GM23338 (cell line): Measurements from ENCODE around the gene RSPH3. TPM values are rescaled to one million over a fixed set of nuclear protein-coding genes. Genes with fewer than 3 reads are reported as not detected.

ENCODE experiments used
- ATAC-seq: fragments of 200-7000 bp; cut with Tn5 transposase; 3 replicates; pipeline ENCODE4 v1.9.1; 2020
- DNase-seq: peaks from one replicate; pipeline ENCODE4 v3.0.0-alpha.2; 2015; ENCODE audit warnings: low spot score
- H2AFZ ChIP-seq: fragments of 200-600 bp; sonication (generic); 2 replicates; pipeline ENCODE4 v1.8.0; 2016; ENCODE audit warnings: antibody characterized with exemption, mild to moderate bottlenecking, moderate library complexity
- H3F3A ChIP-seq: fragments of 200-600 bp; sonication (generic); replicated peaks from 2 replicates; pipeline ENCODE4 v1.8.0; 2017; ENCODE audit warnings: antibody characterized with exemption, mixed run types, low read depth
- H3K27ac ChIP-seq: fragments of 200-600 bp; sonication (generic); 2 replicates; pipeline ENCODE4 v1.6.1; 2016; ENCODE audit warnings: low read depth
- H3K27me3 ChIP-seq: fragments of 200-600 bp; sonication (generic); 2 replicates; pipeline ENCODE4 v1.8.0; 2016; ENCODE audit warnings: mild to moderate bottlenecking, mixed run types, moderate library complexity; ENCODE audit not compliant: insufficient read depth
- H3K36me3 ChIP-seq: fragments of 200-600 bp; sonication (generic); 2 replicates; pipeline ENCODE4 v1.8.0; 2016; ENCODE audit warnings: mild to moderate bottlenecking; ENCODE audit not compliant: insufficient read depth
- H3K4me1 ChIP-seq: fragments of 200-600 bp; sonication (generic); 2 replicates; pipeline ENCODE4 v1.8.0; 2016; ENCODE audit warnings: mild to moderate bottlenecking, moderate library complexity; ENCODE audit not compliant: insufficient read depth
- H3K4me2 ChIP-seq: fragments of 200-600 bp; sonication (generic); 2 replicates; pipeline ENCODE4 v1.7.1; 2017; ENCODE audit warnings: mixed run types
- H3K4me3 ChIP-seq: fragments of 200-600 bp; sonication (generic); 2 replicates; pipeline ENCODE4 v1.6.1; 2016; ENCODE audit warnings: mixed run types
- H3K79me2 ChIP-seq: fragments of 200-600 bp; sonication (generic); replicated peaks from 2 replicates; pipeline ENCODE4 v1.8.0; 2017; ENCODE audit warnings: mild to moderate bottlenecking; ENCODE audit not compliant: insufficient read depth
- H3K9me2 ChIP-seq: fragments of 200-600 bp; sonication (generic); 2 replicates; pipeline ENCODE4 v1.8.0; 2017; ENCODE audit not compliant: insufficient read depth
- H4K20me1 ChIP-seq: fragments of 200-600 bp; sonication (generic); replicated peaks from 2 replicates; pipeline ENCODE4 v1.8.0; 2017; ENCODE audit warnings: mild to moderate bottlenecking; ENCODE audit not compliant: insufficient read depth
- H3K27ac Mint-ChIP-seq: 2 replicates; pipeline ENCODE4 v1.8.0; 2020; ENCODE audit warnings: inconsistent platforms, mild to moderate bottlenecking, moderate library complexity, mixed read lengths
- H3K27me3 Mint-ChIP-seq: 3 replicates; pipeline ENCODE4 v1.8.0; 2022; ENCODE audit warnings: low read depth, mild to moderate bottlenecking, moderate library complexity, mixed read lengths, inconsistent platforms; ENCODE audit not compliant: insufficient read depth, poor library complexity
- H3K36me3 Mint-ChIP-seq: 3 replicates; pipeline ENCODE4 v1.8.0; 2021; ENCODE audit warnings: low read depth, mild to moderate bottlenecking, inconsistent platforms, moderate library complexity, mixed read lengths
- H3K4me1 Mint-ChIP-seq: 3 replicates; pipeline ENCODE4 v1.8.0; 2020; ENCODE audit warnings: mild to moderate bottlenecking, inconsistent platforms, mixed read lengths
- H3K4me3 Mint-ChIP-seq: 3 replicates; pipeline ENCODE4 v1.8.0; 2021; ENCODE audit warnings: moderate library complexity, mild to moderate bottlenecking, inconsistent platforms, mixed read lengths
- H3K9me3 Mint-ChIP-seq: 3 replicates; pipeline ENCODE4 v1.8.0; 2020; ENCODE audit warnings: moderate library complexity, mild to moderate bottlenecking, inconsistent platforms, mixed read lengths
- CREB1 ChIP-seq: fragments of 250-450 bp; sonication (Bioruptor Pico); IDR thresholded peaks from 2 replicates; pipeline ENCODE4 v1.5.0; 2020; ENCODE audit warnings: low read depth, mild to moderate bottlenecking, moderate library complexity
- EZH2phosphoT487 ChIP-seq: fragments of 200-600 bp; sonication (generic); IDR thresholded peaks from one replicate; pipeline ENCODE4 v1.8.1; 2018; ENCODE audit warnings: antibody characterized with exemption; ENCODE audit not compliant: unreplicated experiment
- JUNB ChIP-seq: IDR thresholded peaks from one replicate; pipeline ENCODE4 v1.6.1; 2016; ENCODE audit warnings: antibody characterized with exemption; ENCODE audit not compliant: unreplicated experiment
- NANOG ChIP-seq: IDR thresholded peaks from 2 replicates; pipeline ENCODE4 v1.6.1; 2016; ENCODE audit warnings: antibody characterized with exemption, borderline replicate concordance
- POLR2AphosphoS5 ChIP-seq: IDR thresholded peaks from 2 replicates; pipeline ENCODE4 v1.6.1; 2016; ENCODE audit warnings: antibody characterized with exemption, low read depth
- STAT1 ChIP-seq: IDR thresholded peaks from one replicate; pipeline ENCODE4 v1.6.1; 2016; ENCODE audit warnings: antibody characterized with exemption; ENCODE audit not compliant: unreplicated experiment
- ZNF114 ChIP-seq: fragments of 250-450 bp; sonication (Bioruptor Pico); IDR thresholded peaks from 2 replicates; pipeline ENCODE4 v1.5.0; 2020; ENCODE audit warnings: mild to moderate bottlenecking, moderate library complexity
- ZNF331 ChIP-seq: fragments of 250-450 bp; sonication (Bioruptor Pico); IDR thresholded peaks from 2 replicates; pipeline ENCODE4 v1.5.0; 2020; ENCODE audit warnings: low read depth, mild to moderate bottlenecking, moderate library complexity
- polyA plus RNA-seq: library from polyadenylated mRNA; unstranded; fragments of >200 nt; fragmentation: Nextera tagmentation; extraction: Ambion mirVana; gene quantifications from 2 replicates; pipeline ENCODE4 v1.2.1, GENCODE V29; 2016
- total RNA-seq: library from RNA; depleted of rRNA; stranded (reverse); fragments of >200 nt; shearing (Covaris generic); gene quantifications from 2 replicates; pipeline ENCODE4 v1.2.3, GENCODE V29; 2014
- TF ChIP-seq, protein P1 (sequence below): IDR thresholded peaks from 2 replicates; pipeline ENCODE4 v1.6.1; 2016; ENCODE audit warnings: antibody characterized with exemption
- TF ChIP-seq, protein P2 (sequence below), 2 experiments: fragments of 200-600 bp in 1 of 2; sonication (generic) in 1 of 2; conservative IDR thresholded peaks; 2 replicates each; pipeline versions ENCODE4 v1.5.1 to v1.6.1; 2016 to 2017; ENCODE audit warnings: antibody characterized with exemption in 2 of 2, low read depth in 2 of 2, mild to moderate bottlenecking in 2 of 2, moderate library complexity in 1 of 2

The RSPH3 gene
- total and polyA plus RNA-seq, 2 experiments from 2014 or later: 1.7 to 3.9 TPM

DNA sequence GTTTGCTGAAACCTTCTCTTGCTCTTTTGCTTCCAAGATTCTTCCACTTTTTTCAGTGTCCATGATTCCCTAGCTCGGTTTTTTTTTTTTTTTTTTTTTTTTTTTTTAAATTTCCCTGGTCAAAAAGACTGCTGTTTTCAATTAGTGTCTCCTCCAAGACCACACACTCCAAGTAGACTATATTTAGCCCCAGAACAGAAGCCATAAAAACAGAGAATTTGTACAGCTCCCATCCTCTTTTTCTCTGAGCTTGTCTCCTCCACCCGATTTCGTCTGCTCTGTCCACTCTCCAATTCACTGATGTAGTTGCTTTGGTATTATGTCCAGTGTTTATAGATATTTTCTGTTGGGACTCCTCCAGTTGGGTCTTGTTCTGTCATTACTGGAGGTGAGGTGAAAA is 37.6 kb downstream of the RSPH3 start (continued):
- TF ChIP-seq ZNF114 (CRISPR knock-in tag) (no peak), CREB1 (CRISPR knock-in tag) (no peak)

DNA sequence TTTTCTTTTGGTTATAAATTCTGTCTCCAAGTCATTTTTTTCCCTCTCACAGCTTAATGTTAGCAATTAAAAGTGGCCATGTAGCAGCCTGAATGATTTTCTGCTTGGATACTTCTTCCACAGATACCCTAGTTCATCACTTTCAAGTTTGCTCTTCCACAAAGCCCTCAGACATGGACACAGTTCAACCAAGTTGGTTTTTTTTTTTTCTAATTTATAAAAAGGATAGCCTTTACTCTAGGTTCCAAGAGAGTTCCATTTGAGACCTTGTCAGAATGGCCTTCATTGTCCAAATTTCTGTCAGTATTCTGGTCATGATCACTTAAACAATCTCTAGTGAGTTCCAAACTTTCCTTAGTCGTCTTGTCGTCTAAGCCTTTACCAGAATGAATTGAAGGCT is 40.0 kb downstream of the RSPH3 start:
- ATAC-seq (no peak), DNase-seq (no peak)
- no peaks in the 10 kb centered on the region for H3K4me1 ChIP-seq
- no peak overlapping the region for H3K4me2 ChIP-seq
- no peak overlapping the region; the same call in 1 of the 2 replicates for H2AFZ ChIP-seq
- H3K4me1 Mint-ChIP-seq: no peaks in the 10 kb centered on the region; the same call in 2 of the 3 replicates
- no peaks in the 10 kb centered on the region; the same call in 1 of the 2 replicates for H3K9me2 ChIP-seq
- TF ChIP-seq STAT1: no peak
- TF ChIP-seq JUNB: no peak
- no peak for TF ChIP-seq NANOG
- no peak for TF ChIP-seq EZH2phosphoT487
- no peak for TF ChIP-seq ZNF331 (CRISPR knock-in tag)
- no peak for TF ChIP-seq CREB1 (CRISPR knock-in tag)
- TF ChIP-seq, protein P1, sequence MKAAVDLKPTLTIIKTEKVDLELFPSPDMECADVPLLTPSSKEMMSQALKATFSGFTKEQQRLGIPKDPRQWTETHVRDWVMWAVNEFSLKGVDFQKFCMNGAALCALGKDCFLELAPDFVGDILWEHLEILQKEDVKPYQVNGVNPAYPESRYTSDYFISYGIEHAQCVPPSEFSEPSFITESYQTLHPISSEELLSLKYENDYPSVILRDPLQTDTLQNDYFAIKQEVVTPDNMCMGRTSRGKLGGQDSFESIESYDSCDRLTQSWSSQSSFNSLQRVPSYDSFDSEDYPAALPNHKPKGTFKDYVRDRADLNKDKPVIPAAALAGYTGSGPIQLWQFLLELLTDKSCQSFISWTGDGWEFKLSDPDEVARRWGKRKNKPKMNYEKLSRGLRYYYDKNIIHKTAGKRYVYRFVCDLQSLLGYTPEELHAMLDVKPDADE: no peak
- no peak for TF ChIP-seq POLR2AphosphoS5
- H3K27ac Mint-ChIP-seq: no peak overlapping the region
- no peaks in the 10 kb centered on the region for H3K27me3 ChIP-seq
- H3K36me3 ChIP-seq: no peaks in the 10 kb centered on the region
- peaks cover 6% of the 10 kb centered on the region for H3K27me3 Mint-ChIP-seq
- no peak overlapping the region for H3K27ac ChIP-seq
- H3K36me3 Mint-ChIP-seq: no peaks in the 10 kb centered on the region; the same call in 2 of the 3 replicates
- H3K79me2 ChIP-seq: no peaks in the 10 kb centered on the region
- no peaks in the 10 kb centered on the region for H3K9me3 Mint-ChIP-seq
- H3F3A ChIP-seq: no peaks in the 10 kb centered on the region
- no peak overlapping the region for H3K4me3 ChIP-seq
- H4K20me1 ChIP-seq: no peaks in the 10 kb centered on the region
- no peak overlapping the region for H3K4me3 Mint-ChIP-seq

DNA sequence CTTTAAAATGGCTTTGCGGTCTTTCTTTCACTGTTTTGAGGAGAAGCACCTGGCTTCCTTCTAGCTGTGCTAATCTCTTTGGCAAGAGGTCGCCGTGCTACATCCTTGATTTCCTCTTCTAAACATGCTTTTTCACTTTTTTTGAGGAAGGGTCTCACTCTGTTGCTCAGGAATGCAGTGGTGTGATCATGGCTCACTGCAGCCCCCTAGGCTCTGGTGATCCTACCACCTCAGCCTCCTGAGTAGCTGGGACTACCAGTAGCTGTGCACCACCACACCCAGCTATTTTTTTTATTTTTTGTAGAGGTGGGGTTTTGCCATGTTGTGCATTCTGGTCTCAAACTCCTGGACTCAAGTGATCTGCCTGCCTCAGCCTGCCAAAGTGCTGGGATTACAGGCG is 40.5 kb downstream of the RSPH3 start:
- Mint-ChIP-seq H3K36me3 (no peaks in the 10 kb centered on the region; the same call in 2 of the 3 replicates), H3K27ac (no peak overlapping the region), H3K9me3 (no peaks in the 10 kb centered on the region), H3K4me3 (no peak overlapping the region), H3K27me3 (peaks cover 6% of the 10 kb centered on the region), H3K4me1 (no peaks in the 10 kb centered on the region; the same call in 2 of the 3 replicates)
- H3K4me3 ChIP-seq: no peak overlapping the region
- no peaks in the 10 kb centered on the region for H3K79me2 ChIP-seq
- H3K4me2 ChIP-seq: no peak overlapping the region
- no peaks in the 10 kb centered on the region for H3K4me1 ChIP-seq
- no peaks in the 10 kb centered on the region for H4K20me1 ChIP-seq
- no peak overlapping the region for H3K27ac ChIP-seq
- no peak for TF ChIP-seq EZH2phosphoT487
- TF ChIP-seq ZNF114 (CRISPR knock-in tag): no peak
- TF ChIP-seq, protein P2, sequence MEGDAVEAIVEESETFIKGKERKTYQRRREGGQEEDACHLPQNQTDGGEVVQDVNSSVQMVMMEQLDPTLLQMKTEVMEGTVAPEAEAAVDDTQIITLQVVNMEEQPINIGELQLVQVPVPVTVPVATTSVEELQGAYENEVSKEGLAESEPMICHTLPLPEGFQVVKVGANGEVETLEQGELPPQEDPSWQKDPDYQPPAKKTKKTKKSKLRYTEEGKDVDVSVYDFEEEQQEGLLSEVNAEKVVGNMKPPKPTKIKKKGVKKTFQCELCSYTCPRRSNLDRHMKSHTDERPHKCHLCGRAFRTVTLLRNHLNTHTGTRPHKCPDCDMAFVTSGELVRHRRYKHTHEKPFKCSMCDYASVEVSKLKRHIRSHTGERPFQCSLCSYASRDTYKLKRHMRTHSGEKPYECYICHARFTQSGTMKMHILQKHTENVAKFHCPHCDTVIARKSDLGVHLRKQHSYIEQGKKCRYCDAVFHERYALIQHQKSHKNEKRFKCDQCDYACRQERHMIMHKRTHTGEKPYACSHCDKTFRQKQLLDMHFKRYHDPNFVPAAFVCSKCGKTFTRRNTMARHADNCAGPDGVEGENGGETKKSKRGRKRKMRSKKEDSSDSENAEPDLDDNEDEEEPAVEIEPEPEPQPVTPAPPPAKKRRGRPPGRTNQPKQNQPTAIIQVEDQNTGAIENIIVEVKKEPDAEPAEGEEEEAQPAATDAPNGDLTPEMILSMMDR (conservative IDR thresholded peaks at IDR 0.05; ENCODE audit: low read depth in 2 of 2): peak; percentile 9 to 64; a peak in 2 of 4 replicates
- no peak for TF ChIP-seq CREB1 (CRISPR knock-in tag)
- ATAC-seq (peak; percentile 55), DNase-seq (no peak)
- no peaks in the 10 kb centered on the region for H3K36me3 ChIP-seq
- no peaks in the 10 kb centered on the region; the same call in 1 of the 2 replicates for H3K9me2 ChIP-seq
- H3F3A ChIP-seq: no peaks in the 10 kb centered on the region
- no peak overlapping the region; the same call in 1 of the 2 replicates for H2AFZ ChIP-seq
- no peaks in the 10 kb centered on the region for H3K27me3 ChIP-seq
